ENCODE data around the gene SMIM14.
"Not testable (repeated sequence)": the region's sequence is repeated elsewhere in the genome, so short reads cannot be mapped to it uniquely, and the experiment has no call there.

The SMIM14 gene

GRCh38 chr4:39638354-39639239, at the start of gene SMIM14:
TSS of gene SMIM14 (minus strand) at chr4:39638865. CDS start at chr4:39605145, 33,720 bp downstream.
- peak; percentile 98 for DNase-seq

- DNase-seq, result no peak
These were observed 48.3 kb upstream of the SMIM14 start for GRCh38 chr4:39687014-39687413.

GRCh38 chr4:39685990-39686389, 47.3 kb upstream of the SMIM14 start:
- no peak for DNase-seq

GRCh38 chr4:39682138-39682537, 43.5 kb upstream of the SMIM14 start:
- DNase-seq, result no peak

GRCh38 chr4:39681003-39681402, 42.3 kb upstream of the SMIM14 start:
- not testable (repeated sequence) for DNase-seq

- DNase-seq, result not testable (repeated sequence)
These were observed 37.0 kb upstream of the SMIM14 start for GRCh38 chr4:39675681-39676080.

- DNase-seq, result not testable (repeated sequence)
These were observed 31.6 kb upstream of the SMIM14 start for GRCh38 chr4:39670296-39670695.

- no peak for DNase-seq
These were observed 30.2 kb upstream of the SMIM14 start for GRCh38 chr4:39668887-39669286.

GRCh38 chr4:39667706-39668105, 29.0 kb upstream of the SMIM14 start:
- no peak for DNase-seq

- peak; percentile 34 for DNase-seq
These were observed 26.4 kb upstream of the SMIM14 start for GRCh38 chr4:39664828-39665731.

GRCh38 chr4:39662683-39663082, 24.0 kb upstream of the SMIM14 start:
- DNase-seq, result no peak

- no peak for DNase-seq
These were observed 22.1 kb upstream of the SMIM14 start for GRCh38 chr4:39660757-39661156.

- DNase-seq, result peak; percentile 41
These were observed 21.4 kb upstream of the SMIM14 start for GRCh38 chr4:39660045-39660444.

GRCh38 chr4:39658756-39659155, 20.1 kb upstream of the SMIM14 start:
- no peak for DNase-seq

- DNase-seq, result no peak
These were observed 18.8 kb upstream of the SMIM14 start for GRCh38 chr4:39657465-39657864.

- DNase-seq, result not testable (repeated sequence)
These were observed 18.0 kb upstream of the SMIM14 start for GRCh38 chr4:39656638-39657037.

GRCh38 chr4:39655876-39656275, 17.2 kb upstream of the SMIM14 start:
- DNase-seq, result no peak

GRCh38 chr4:39655211-39655610, 16.5 kb upstream of the SMIM14 start:
- no peak for DNase-seq

- DNase-seq, result not testable (repeated sequence)
These were observed 12.9 kb upstream of the SMIM14 start for GRCh38 chr4:39651586-39651985.

GRCh38 chr4:39649639-39650265, 11.1 kb upstream of the SMIM14 start:
- no peak for DNase-seq

- no peak for DNase-seq
These were observed 10.3 kb upstream of the SMIM14 start for GRCh38 chr4:39648827-39649558.

GRCh38 chr4:39648213-39648612, 9.5 kb upstream of the SMIM14 start:
- DNase-seq, result no peak
